K562 (cell line): ENCODE data around the gene PTPRO. TPM values are rescaled to one million over a fixed set of nuclear protein-coding genes. Genes with fewer than 3 reads are reported as not detected.

Experiments
- ATAC-seq: fragments of 200-7000 bp; cut with Tn5 transposase; 3 replicates; pipeline ENCODE4 v1.9.1; 2020; ENCODE audit warnings: moderate library complexity
- BruUV-seq: library from RNA; stranded (reverse); fragments of 400-500 nt; replicated peaks from 2 replicates; lab custom pipeline; 2021; lab: Mats Ljungman, UMichigan
- CTCF ChIA-PET: fragments of 300-600 bp; formaldehyde crosslinking; extraction: SDS; loops from one replicate; lab custom pipeline; 2021; ENCODE audit warnings: low intra/inter-chr PET ratio; lab: Yijun Ruan, JAX
- POLR2A ChIA-PET: fragments of 300-600, 350-650 bp; sonication (Branson Sonifier 250); formaldehyde crosslinking; extraction: SDS; loops from one replicate; lab custom pipeline; 2021; ENCODE audit warnings: antibody characterized with exemption, inconsistent platforms; lab: Yijun Ruan, JAX
- DNase-seq, 4 experiments: peaks; one replicate each; pipeline versions ENCODE4 v3.0.0 to v3.0.0-alpha.2; 2011 to 2018; ENCODE audit warnings: low spot score in 3 of 4, mixed read lengths in 3 of 4; ENCODE audit errors: extremely low read depth in 1 of 4
- FAIRE-seq: peaks from 2 replicates; lab custom pipeline; 2011; peaks lifted over from hg19 to GRCh38; lab: Jason Lieb, UNC
- H2AFZ ChIP-seq: 2 replicates; pipeline ENCODE4 v1.6.0; 2011; ENCODE audit warnings: low read depth, low read length, control low read depth, inconsistent platforms
- H3K27ac ChIP-seq: fragments of 200-600 bp; 3 replicates; pipeline ENCODE4 v1.8.0; 2011; ENCODE audit warnings: low read depth, mild to moderate bottlenecking, control low read depth, inconsistent platforms, low read length, moderate library complexity, mixed read lengths; ENCODE audit errors: extremely low read depth
- H3K27me3 ChIP-seq, 2 experiments: fragments of 300-600 bp in 1 of 2; 2 replicates in 1 of 2; 3 replicates in 1 of 2; pipeline versions ENCODE4 v1.6.0 to v1.8.0; 2011; ENCODE audit warnings: inconsistent platforms in 2 of 2, low read length in 2 of 2, mild to moderate bottlenecking in 1 of 2, mixed read lengths in 1 of 2, moderate library complexity in 1 of 2; ENCODE audit not compliant: control insufficient read depth in 2 of 2, insufficient read depth in 2 of 2
- H3K36me3 ChIP-seq: fragments of 300-600 bp; 3 replicates; pipeline ENCODE4 v1.8.0; 2011; ENCODE audit warnings: mild to moderate bottlenecking, low read length, inconsistent platforms; ENCODE audit not compliant: control insufficient read depth, insufficient read depth
- H3K4me1 ChIP-seq, 2 experiments: fragments of 200-600 bp in 1 of 2; replicated peaks in 1 of 2; 2 replicates in 1 of 2; 3 replicates in 1 of 2; pipeline versions ENCODE4 v1.5.1 to v1.8.0; 2011; ENCODE audit warnings: inconsistent platforms in 2 of 2, low read length in 2 of 2, mild to moderate bottlenecking in 1 of 2, mixed read lengths in 1 of 2, moderate library complexity in 1 of 2; ENCODE audit not compliant: control insufficient read depth in 2 of 2, insufficient read depth in 2 of 2
- H3K4me2 ChIP-seq: 2 replicates; pipeline ENCODE4 v1.6.1; 2011; ENCODE audit warnings: low read length, control low read depth, inconsistent platforms, mixed read lengths; ENCODE audit not compliant: insufficient read depth
- H3K4me3 ChIP-seq: fragments of 200-600 bp; sonication (generic), shearing (Covaris generic); 2 replicates; pipeline ENCODE4 v1.5.1; 2016; ENCODE audit warnings: control low read depth, inconsistent platforms
- H3K79me2 ChIP-seq: fragments of 200-600 bp; 3 replicates; pipeline ENCODE4 v1.8.0; 2011; ENCODE audit warnings: low read length, inconsistent platforms; ENCODE audit not compliant: control insufficient read depth, insufficient read depth
- H3K9ac ChIP-seq, 2 experiments: 2 replicates each; pipeline versions ENCODE4 v1.6.0 to v1.6.1; 2011; ENCODE audit warnings: low read depth in 2 of 2, low read length in 2 of 2, control low read depth in 1 of 2, inconsistent platforms in 1 of 2, mild to moderate bottlenecking in 1 of 2, mixed read lengths in 1 of 2; ENCODE audit not compliant: insufficient read depth in 1 of 2
- H3K9me1 ChIP-seq: one replicate; pipeline ENCODE4 v1.6.0; 2011; ENCODE audit warnings: inconsistent platforms, mild to moderate bottlenecking, low read length, moderate library complexity; ENCODE audit not compliant: control insufficient read depth, insufficient read depth
- H3K9me3 ChIP-seq: replicated peaks from 2 replicates; pipeline ENCODE4 v1.5.1; 2011; ENCODE audit warnings: low read depth, low read length, inconsistent platforms; ENCODE audit not compliant: control insufficient read depth, insufficient read depth
- H4K20me1 ChIP-seq: replicated peaks from 2 replicates; pipeline ENCODE4 v1.6.1; 2011; ENCODE audit warnings: low read length, inconsistent platforms, mixed read lengths; ENCODE audit not compliant: control insufficient read depth, insufficient read depth
- CBX5 ChIP-seq: IDR thresholded peaks from 2 replicates; pipeline ENCODE4 v1.6.1; 2014; ENCODE audit warnings: low read depth, borderline replicate concordance
- CHCHD3 ChIP-seq: fragments of 250-450 bp; sonication (Bioruptor Pico); IDR thresholded peaks from 2 replicates; pipeline ENCODE4 v2.1.2; 2022; ENCODE audit warnings: mild to moderate bottlenecking
- EP300 ChIP-seq: IDR thresholded peaks from 2 replicates; pipeline ENCODE4 v1.6.1; 2012; ENCODE audit warnings: low read length, improper control_type of control experiment
- ESRRA ChIP-seq: fragments of 450-650 bp; IDR thresholded peaks from 2 replicates; pipeline ENCODE4 v1.6.1; 2014; ENCODE audit warnings: low read depth, mild to moderate bottlenecking, moderate library complexity, borderline replicate concordance
- HDAC6 ChIP-seq: IDR thresholded peaks from 2 replicates; pipeline ENCODE4 v1.6.1; 2012; ENCODE audit warnings: low read depth, mild to moderate bottlenecking, control low read depth, inconsistent platforms, low read length, moderate library complexity
- SUPT5H ChIP-seq: fragments of 450-650 bp; IDR thresholded peaks from 2 replicates; pipeline ENCODE4 v1.6.1; 2016
- TAF15 ChIP-seq: fragments of 200-400 bp; formaldehyde crosslinking; IDR thresholded peaks from 2 replicates; pipeline ENCODE4 v1.6.1; 2017; ENCODE audit warnings: mild to moderate bottlenecking, low read depth, low read length, moderate library complexity
- TARDBP ChIP-seq: fragments of 450-650 bp; IDR thresholded peaks from 2 replicates; pipeline ENCODE4 v1.6.1; 2016
- THAP7 ChIP-seq: fragments of 250-450 bp; sonication (Bioruptor Pico); IDR thresholded peaks from 2 replicates; pipeline ENCODE4 v1.5.0; 2021
- TSC22D4 ChIP-seq: fragments of 450-650 bp; IDR thresholded peaks from 2 replicates; pipeline ENCODE4 v1.6.1; 2016; ENCODE audit warnings: missing genetic modification characterization, missing biosample characterization, control low read depth
- ZNF232 ChIP-seq: sonication (generic); formaldehyde crosslinking; IDR thresholded peaks from 2 replicates; pipeline ENCODE4 v1.8.0; 2022; ENCODE audit warnings: mild to moderate bottlenecking, missing genetic modification reagents
- WGBS: fragments of 100-300 bp; shearing (Covaris generic); methylation state at CpG from one replicate; pipeline ENCODE4 v1.1.6; 2016; ENCODE audit warnings: low coverage, mixed read lengths; ENCODE audit not compliant: insufficient coverage; ENCODE audit errors: missing lambda C conversion rate; 5-methylcytosine and 5-hydroxymethylcytosine counted together
- in situ Hi-C: fragments of 300-500 bp; cut with MboI; formaldehyde crosslinking; loops from 4 replicates; pipeline ENCODE4 v1.15.0; 2018; ENCODE audit warnings: inconsistent platforms, mixed read lengths
- intact Hi-C: fragments of 100-400 bp; cut with micrococcal nuclease; formaldehyde crosslinking; loops from 2 replicates; pipeline ENCODE4 v1.14.2; 2022
- polyA plus RNA-seq, 8 experiments: library from polyadenylated mRNA; depleted of rRNA in 4 of 8; stranded (reverse) in 5 of 8; unstranded in 3 of 8; fragments of >200 nt; fragmentation: Nextera tagmentation in 2 of 8; fragmentation: Illumina TruSeq in 1 of 8; extraction: Ambion mirVana in 2 of 8; extraction: Trizol in 1 of 8; gene quantifications; 2 replicates each; pipeline versions ENCODE4 v1.2.1 to v1.2.3, GENCODE V29; 2011 to 2014; ENCODE audit warnings: inconsistent platforms in 1 of 8, missing spikeins in 1 of 8
- total RNA-seq, 7 experiments: library from RNA; depleted of rRNA in 6 of 7; stranded (reverse); fragments of >200 nt in 6 of 7; fragmentation: Illumina TruSeq in 2 of 7; extraction: Trizol in 2 of 7; gene quantifications; 2 replicates each; pipeline versions ENCODE4 v1.2.1 to v1.2.3, GENCODE V29; 2011 to 2021; ENCODE audit warnings: low replicate concordance in 1 of 7
- TF ChIP-seq, protein P1 (sequence below): fragments of 450-650 bp; IDR thresholded peaks from 2 replicates; pipeline ENCODE4 v1.6.1; 2016; ENCODE audit warnings: mild to moderate bottlenecking, moderate library complexity

PTPRO gene
- total and polyA plus RNA-seq, 9 of the 15 experiments (the other 6 are each of a cell fraction or from before 2014, with no cell fraction given) = 0.22 TPM; not detected in 8

DNA sequence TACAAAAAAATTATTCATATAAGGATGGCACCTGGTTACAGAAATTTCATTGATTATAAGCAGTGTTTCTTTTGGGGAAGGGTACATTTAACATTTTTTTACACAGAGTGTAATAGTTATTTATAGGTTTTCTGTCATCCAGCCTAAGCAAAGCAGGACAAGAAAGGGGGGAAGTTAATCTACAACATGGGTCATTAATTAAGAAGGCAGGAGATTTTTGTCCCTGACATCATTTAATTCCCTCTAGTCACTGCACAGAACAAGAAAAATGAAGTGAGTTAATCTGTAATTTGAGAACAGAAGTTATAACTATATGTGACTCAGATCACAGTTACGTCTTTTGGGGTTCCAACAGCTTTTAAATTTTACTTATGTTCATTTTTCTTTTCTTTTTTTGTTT, 173.4 kb downstream of the PTPRO start:
- no peak for DNase-seq
- Histone ChIP-seq H3K79me2 (no peaks in the 10 kb centered on the region), H3K36me3 (no peaks in the 10 kb centered on the region), H3K4me3 (no peak overlapping the region), H3K9me1 (no peaks in the 10 kb centered on the region), H3K4me1 (no peaks in the 10 kb centered on the region), H3K27me3 (no peaks in the 10 kb centered on the region), H3K9me3 (no peaks in the 10 kb centered on the region), H3K4me2 (no peak overlapping the region), H3K27ac (no peak overlapping the region), H4K20me1 (no peaks in the 10 kb centered on the region), H3K9ac (no peak overlapping the region), H2AFZ (no peak overlapping the region)
- in situ Hi-C loops (no loop called here), intact Hi-C loops (no loop called here)
- ATAC-seq = no peak
- POLR2A ChIA-PET = no interaction called here
- 0% methylated on average over 1 of the region's 1 CpG for WGBS
- CTCF ChIA-PET = no interaction called here
- no TSS peak for BruUV-seq
- no peak for FAIRE-seq
- no peak for TF ChIP-seq TSC22D4 (tag)
- TF ChIP-seq TAF15 = no peak
- TF ChIP-seq CHCHD3 = no peak
- TF ChIP-seq CBX5 = no peak
- no peak for TF ChIP-seq HDAC6
- no peak for TF ChIP-seq EP300
- TF ChIP-seq, protein P1, sequence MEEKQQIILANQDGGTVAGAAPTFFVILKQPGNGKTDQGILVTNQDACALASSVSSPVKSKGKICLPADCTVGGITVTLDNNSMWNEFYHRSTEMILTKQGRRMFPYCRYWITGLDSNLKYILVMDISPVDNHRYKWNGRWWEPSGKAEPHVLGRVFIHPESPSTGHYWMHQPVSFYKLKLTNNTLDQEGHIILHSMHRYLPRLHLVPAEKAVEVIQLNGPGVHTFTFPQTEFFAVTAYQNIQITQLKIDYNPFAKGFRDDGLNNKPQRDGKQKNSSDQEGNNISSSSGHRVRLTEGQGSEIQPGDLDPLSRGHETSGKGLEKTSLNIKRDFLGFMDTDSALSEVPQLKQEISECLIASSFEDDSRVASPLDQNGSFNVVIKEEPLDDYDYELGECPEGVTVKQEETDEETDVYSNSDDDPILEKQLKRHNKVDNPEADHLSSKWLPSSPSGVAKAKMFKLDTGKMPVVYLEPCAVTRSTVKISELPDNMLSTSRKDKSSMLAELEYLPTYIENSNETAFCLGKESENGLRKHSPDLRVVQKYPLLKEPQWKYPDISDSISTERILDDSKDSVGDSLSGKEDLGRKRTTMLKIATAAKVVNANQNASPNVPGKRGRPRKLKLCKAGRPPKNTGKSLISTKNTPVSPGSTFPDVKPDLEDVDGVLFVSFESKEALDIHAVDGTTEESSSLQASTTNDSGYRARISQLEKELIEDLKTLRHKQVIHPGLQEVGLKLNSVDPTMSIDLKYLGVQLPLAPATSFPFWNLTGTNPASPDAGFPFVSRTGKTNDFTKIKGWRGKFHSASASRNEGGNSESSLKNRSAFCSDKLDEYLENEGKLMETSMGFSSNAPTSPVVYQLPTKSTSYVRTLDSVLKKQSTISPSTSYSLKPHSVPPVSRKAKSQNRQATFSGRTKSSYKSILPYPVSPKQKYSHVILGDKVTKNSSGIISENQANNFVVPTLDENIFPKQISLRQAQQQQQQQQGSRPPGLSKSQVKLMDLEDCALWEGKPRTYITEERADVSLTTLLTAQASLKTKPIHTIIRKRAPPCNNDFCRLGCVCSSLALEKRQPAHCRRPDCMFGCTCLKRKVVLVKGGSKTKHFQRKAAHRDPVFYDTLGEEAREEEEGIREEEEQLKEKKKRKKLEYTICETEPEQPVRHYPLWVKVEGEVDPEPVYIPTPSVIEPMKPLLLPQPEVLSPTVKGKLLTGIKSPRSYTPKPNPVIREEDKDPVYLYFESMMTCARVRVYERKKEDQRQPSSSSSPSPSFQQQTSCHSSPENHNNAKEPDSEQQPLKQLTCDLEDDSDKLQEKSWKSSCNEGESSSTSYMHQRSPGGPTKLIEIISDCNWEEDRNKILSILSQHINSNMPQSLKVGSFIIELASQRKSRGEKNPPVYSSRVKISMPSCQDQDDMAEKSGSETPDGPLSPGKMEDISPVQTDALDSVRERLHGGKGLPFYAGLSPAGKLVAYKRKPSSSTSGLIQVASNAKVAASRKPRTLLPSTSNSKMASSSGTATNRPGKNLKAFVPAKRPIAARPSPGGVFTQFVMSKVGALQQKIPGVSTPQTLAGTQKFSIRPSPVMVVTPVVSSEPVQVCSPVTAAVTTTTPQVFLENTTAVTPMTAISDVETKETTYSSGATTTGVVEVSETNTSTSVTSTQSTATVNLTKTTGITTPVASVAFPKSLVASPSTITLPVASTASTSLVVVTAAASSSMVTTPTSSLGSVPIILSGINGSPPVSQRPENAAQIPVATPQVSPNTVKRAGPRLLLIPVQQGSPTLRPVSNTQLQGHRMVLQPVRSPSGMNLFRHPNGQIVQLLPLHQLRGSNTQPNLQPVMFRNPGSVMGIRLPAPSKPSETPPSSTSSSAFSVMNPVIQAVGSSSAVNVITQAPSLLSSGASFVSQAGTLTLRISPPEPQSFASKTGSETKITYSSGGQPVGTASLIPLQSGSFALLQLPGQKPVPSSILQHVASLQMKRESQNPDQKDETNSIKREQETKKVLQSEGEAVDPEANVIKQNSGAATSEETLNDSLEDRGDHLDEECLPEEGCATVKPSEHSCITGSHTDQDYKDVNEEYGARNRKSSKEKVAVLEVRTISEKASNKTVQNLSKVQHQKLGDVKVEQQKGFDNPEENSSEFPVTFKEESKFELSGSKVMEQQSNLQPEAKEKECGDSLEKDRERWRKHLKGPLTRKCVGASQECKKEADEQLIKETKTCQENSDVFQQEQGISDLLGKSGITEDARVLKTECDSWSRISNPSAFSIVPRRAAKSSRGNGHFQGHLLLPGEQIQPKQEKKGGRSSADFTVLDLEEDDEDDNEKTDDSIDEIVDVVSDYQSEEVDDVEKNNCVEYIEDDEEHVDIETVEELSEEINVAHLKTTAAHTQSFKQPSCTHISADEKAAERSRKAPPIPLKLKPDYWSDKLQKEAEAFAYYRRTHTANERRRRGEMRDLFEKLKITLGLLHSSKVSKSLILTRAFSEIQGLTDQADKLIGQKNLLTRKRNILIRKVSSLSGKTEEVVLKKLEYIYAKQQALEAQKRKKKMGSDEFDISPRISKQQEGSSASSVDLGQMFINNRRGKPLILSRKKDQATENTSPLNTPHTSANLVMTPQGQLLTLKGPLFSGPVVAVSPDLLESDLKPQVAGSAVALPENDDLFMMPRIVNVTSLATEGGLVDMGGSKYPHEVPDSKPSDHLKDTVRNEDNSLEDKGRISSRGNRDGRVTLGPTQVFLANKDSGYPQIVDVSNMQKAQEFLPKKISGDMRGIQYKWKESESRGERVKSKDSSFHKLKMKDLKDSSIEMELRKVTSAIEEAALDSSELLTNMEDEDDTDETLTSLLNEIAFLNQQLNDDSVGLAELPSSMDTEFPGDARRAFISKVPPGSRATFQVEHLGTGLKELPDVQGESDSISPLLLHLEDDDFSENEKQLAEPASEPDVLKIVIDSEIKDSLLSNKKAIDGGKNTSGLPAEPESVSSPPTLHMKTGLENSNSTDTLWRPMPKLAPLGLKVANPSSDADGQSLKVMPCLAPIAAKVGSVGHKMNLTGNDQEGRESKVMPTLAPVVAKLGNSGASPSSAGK = no peak
- no peak for TF ChIP-seq TARDBP
- no peak for TF ChIP-seq THAP7 (CRISPR knock-in tag)
- TF ChIP-seq ESRRA = no peak
- no peak for TF ChIP-seq SUPT5H
- no peak for TF ChIP-seq ZNF232 (CRISPR knock-in tag)
